Stimulated activated CD4-positive, alpha-beta T cell treated with anti-CD3 and anti-CD28 coated beads, Interleukin-1b, Interleukin-23, amount 100 ng/mL, for 24 hours (primary cell): ENCODE data around the gene ACKR1.
A peak's percentile ranks its signal among the peaks of the same experiment; 100 is the strongest.

Experiments used
- DNase-seq, 4 experiments: peaks; one replicate each; pipeline ENCODE4 v3.0.0-alpha.2; 2020; ENCODE audit warnings: low read depth in 4 of 4, low spot score in 1 of 4

The ACKR1 gene

DNA sequence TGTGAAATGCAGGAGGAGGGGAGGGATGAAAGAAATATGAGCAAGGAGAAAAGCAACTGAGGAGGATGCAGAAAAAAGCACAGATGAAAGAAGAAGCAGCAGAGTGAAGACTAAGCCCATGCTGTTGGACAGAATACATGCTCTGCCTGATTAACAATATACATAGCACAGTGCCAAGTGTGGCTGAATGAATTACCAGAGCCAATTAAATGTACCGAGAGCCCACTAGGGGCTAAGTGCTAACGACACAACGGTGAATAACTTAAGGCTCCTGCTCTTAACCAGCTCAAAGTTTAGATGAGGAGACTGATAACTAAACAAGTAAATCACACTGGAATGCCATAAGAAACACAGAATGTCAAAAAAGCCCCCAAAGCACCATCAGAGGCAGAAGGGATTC lies 17.6 kb upstream of the ACKR1 start:
- DNase-seq = no peak

DNA sequence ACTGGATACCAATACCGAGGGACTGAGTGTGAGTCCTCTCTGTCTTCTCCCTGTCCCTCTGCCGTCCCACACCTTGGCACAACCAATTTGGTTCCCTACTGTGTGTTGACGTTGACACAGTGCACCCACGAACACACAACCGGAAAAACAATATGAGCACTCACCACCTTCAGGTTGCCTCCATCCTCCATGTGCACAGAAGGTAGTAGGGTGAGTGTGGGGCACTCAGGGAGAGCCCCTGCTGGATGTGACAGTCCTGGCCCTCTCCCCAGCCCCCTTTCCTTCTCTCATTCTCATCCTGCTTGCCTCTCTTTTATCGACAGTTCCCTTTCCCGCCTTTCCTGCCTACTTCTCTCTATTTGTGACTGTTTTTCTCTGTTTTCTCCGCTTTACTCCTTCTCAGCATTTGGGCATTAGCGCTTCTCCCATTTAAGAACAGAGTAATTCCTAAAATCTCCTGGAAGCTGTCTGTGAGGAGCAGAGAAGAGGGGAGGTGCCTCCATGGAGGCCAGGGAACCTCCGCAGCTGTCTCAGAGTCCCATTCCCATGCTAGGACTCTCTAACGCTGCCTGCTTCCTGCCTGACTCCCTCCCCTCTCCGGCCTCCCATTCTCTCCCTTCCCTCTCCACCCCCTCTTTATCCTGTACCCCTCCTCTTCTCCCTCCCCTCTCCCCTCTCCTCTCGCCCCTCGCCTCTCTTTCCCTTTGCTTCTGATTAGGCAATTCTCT lies 16.9 kb upstream of the ACKR1 start:
- no peak for DNase-seq

GRCh38 chr1:159188375-159188788 lies 16.3 kb upstream of the ACKR1 start:
- DNase-seq = no peak

- DNase-seq = no peak
These were observed 14.2 kb upstream of the ACKR1 start for GRCh38 chr1:159190441-159190840.

GRCh38 chr1:159196543-159196942 lies 8.1 kb upstream of the ACKR1 start:
- DNase-seq = no peak

- peak in 3 of 4 experiments; percentile 21 to 51 (median 22) for DNase-seq
These were observed 6.8 kb upstream of the ACKR1 start for GRCh38 chr1:159197561-159198557.

DNA sequence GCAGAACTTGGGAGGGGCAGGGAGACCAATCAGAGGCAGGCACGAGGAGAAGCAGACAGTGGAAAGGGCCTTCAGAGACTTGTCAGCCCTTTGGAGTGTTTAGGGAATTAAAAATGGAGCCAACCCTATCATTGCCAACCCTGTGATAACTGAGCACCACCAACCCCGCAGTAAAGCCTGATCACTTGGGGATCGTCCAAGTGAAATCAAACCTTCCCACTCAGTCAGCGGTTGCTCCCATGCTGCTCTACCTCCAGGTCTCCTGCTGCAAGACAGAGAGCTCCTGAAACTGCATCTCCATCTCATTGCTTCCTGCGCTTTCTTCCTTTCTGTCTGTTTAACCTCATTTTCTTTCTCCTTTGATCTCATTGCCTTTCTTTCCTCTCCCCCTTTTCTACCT lies 4.8 kb upstream of the ACKR1 start:
- DNase-seq = no peak

DNA sequence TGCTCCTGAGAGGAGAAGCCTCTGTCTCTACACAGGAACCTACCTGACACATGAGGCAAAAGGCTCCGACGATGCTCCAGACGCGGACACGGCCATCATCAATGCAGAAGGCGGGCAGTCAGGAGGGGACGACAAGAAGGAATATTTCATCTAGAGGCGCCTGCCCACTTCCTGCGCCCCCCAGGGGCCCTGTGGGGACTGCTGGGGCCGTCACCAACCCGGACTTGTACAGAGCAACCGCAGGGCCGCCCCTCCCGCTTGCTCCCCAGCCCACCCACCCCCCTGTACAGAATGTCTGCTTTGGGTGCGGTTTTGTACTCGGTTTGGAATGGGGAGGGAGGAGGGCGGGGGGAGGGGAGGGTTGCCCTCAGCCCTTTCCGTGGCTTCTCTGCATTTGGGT lies 3.9 kb upstream of the ACKR1 start:
- DNase-seq = no peak

DNA sequence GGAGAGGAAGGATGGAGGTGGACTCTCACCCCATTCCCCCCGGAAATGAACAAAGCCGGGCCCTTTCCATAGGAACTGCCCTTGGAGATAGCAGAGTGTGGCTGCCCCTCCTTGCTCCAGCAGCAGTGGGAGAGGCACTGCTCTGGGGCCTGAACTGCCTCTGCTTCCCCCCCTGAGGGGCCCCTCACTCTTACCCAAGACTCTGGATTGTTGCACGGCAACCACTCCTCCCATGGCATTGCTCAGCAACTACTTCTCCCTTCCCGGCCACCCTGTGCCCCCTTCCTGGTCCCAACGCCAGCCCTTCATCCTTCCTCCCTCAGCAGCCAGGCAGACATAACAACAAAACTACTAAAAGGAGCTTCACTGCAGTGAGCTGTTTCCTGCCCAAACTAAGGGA lies 3.0 kb upstream of the ACKR1 start:
- no peak for DNase-seq

DNA sequence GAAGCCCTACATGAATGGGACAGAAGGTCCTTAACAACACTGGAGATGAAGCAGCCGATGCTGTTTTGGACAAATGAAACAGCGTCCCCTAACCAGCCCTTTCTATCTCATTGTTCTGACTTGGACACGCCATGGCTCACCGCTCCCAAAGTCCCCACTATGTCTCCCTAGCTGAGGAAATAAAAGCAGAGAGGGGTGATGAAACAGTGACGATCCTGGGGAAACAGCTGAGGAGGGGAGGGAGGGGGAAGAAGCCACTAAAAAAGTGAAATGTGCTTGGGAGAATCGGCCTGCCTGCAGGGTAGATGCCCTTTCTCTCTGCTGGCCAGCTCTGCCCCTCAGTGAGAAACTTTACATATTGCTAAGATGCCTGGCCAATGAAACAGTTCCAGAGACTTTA lies 1.1 kb upstream of the ACKR1 start:
- DNase-seq = no peak

DNA sequence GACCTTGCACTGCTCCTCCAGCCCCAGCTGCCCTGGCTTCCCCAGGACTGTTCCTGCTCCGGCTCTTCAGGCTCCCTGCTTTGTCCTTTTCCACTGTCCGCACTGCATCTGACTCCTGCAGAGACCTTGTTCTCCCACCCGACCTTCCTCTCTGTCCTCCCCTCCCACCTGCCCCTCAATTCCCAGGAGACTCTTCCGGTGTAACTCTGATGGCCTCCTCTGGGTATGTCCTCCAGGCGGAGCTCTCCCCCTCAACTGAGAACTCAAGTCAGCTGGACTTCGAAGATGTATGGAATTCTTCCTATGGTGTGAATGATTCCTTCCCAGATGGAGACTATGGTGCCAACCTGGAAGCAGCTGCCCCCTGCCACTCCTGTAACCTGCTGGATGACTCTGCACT lies 550 bp downstream of the ACKR1 start:
- DNase-seq = no peak

- DNase-seq = no peak
These were observed 1.4 kb downstream of the ACKR1 start for GRCh38 chr1:159206110-159206509.

- DNase-seq = no peak
These were observed 2.4 kb downstream of the ACKR1 start for GRCh38 chr1:159207080-159207479.

DNA sequence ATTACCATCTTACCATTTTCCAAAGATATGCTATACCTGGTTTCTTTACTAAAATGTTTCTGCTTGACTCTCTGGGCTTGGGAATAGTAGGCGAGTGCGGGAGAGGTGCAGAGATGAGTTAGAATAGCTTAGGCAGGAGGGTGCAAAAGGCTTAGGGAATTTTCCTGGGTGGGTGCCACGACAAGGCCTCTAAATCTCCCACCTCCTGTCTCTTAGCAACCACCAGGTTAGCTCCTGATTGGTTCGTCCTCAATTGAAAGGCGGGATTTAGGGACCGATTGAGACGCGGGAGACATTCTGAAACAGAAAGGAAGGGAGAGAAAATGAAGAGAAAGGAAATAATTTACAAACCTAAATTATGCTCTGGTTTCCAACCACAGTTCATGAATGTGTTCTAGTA lies 3.1 kb downstream of the ACKR1 start:
- DNase-seq = no peak

GRCh38 chr1:159208175-159208825 lies 3.6 kb downstream of the ACKR1 start:
- DNase-seq = no peak

- no peak for DNase-seq
These were observed 4.4 kb downstream of the ACKR1 start for GRCh38 chr1:159209061-159209460.

DNA sequence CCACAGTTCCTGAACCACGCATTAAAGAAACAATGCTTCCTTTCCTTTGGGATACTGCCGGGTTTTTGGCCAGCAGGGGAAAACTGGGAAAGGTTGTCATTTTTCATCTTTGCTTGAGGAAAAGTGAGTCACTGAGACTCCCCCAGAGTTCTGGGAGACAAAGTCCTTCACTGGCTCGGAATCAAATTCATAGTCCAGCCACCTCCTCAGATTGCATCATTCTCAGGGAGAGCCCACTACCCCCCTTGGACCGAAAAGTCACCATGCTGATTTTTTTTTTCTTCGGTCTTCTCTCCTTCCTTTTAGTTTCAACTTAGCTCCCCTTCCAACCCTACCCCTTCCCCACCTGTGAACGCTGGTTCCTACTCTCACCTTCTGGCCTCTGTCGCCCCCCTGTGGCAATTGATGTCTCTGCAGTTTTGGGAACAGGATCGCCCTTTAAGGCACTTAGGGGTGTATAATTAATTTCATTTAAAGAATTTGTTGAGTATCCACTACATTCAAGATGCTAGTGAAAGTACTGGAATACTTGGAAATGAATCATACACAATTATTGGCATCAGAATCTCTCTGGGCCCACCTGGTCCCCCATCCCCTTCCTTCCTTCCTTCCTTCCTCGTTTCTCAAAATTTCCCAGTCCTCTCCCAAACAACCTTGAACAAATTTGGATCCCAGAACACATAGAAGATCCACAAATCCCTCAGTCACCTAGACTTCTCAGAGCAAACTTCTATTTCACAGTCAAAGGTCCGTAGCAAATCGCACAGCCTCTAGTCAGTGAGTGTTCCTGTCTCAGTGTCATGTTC lies 6.9 kb downstream of the ACKR1 start:
- DNase-seq = peak; percentile 17 to 38 (median 30)

DNA sequence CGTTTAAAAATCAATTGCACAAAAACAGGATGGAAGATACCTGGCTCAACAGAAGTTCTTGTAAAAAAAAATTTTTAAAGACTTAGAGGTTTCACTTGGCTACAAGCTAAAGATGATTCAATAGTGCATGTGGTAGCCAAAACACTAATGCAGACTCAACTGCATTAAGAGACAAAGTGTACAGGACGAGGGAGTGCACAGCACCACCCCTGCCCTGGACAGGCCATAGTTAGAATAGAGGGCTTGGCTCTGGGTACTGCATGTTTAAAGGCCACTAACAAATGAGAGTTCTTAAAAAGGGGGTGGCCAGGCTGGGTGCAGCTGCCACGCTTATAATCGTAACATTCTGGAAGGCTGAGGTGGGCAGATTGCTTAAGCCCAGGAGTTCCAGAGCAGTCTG lies 7.9 kb downstream of the ACKR1 start:
- no peak for DNase-seq

DNA sequence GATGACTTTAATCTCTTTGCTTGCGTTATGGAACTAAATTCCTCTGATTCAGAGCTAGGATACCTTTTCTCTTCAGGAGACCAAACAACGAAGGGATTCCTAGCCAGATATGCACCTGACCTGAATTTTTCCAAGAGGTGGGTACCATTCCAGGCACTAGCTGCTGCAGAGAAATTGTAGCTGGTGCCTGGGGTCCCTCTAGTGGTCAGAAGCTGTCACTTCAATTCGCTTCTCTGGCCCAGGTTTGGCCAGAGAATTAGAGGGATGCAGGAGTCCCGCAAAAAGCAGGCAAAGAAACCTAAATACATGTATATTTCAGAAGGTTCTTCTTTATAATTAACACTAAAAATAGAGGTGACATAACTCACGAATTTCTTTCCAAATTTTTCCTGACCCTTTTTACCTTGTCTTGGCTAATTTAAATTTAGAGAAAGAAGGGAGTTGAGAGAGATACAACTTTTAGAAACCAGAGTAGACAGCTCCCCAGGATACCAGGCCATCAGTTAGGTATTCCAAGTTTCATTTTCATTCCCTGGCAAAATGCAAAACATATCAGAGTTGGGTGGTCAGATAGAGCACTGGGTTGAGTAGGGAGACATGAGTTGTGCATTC lies 9.6 kb downstream of the ACKR1 start:
- peak in 2 of 4 experiments; percentile 17 to 31 for DNase-seq
